GOT3 (cell line): ENCODE measurements around the gene DDR2.
A peak's percentile ranks its signal among the peaks of the same experiment; 100 is the strongest.

Experiments used
- DNase-seq: peaks from one replicate; lab custom pipeline; 2025; ENCODE audit warnings: mixed read lengths; lab: John Stamatoyannopoulos, UW

Gene DDR2

DNA sequence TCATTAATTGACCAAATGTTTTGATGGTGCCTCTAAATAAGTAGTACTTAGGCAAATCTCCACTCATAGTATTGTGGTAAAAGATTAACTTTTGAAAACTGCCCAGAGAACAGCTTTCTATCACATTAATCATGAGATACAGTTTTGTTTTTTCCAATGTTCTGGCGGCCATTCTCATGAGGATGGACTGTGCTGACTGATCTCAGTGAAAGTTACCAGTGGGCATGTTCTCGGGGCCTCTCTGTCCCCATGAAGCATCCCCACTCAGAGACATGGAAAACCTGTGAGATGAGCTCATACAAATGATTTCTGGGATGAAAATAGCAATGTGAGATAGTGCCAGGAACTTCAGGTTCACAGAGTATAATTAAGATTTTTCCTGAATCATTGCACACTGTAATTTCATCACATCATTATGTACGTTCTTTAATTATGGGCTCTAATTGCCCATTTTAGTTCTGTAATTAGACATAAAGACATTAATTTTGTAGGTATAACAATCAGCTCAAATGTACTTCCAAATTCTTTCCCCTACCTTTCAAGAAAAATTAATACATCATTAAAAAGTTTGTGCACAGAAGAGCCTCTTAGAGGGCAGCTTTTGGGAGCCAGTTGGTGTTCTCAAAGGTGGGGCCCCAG is 40.5 kb downstream of the DDR2 start:
- no peak for DNase-seq

- no peak for DNase-seq
Measured at GRCh38 chr1:162674034-162674608, 41.9 kb downstream of the DDR2 start.

GRCh38 chr1:162676087-162676486 is 43.8 kb downstream of the DDR2 start:
- DNase-seq: no peak

DNA sequence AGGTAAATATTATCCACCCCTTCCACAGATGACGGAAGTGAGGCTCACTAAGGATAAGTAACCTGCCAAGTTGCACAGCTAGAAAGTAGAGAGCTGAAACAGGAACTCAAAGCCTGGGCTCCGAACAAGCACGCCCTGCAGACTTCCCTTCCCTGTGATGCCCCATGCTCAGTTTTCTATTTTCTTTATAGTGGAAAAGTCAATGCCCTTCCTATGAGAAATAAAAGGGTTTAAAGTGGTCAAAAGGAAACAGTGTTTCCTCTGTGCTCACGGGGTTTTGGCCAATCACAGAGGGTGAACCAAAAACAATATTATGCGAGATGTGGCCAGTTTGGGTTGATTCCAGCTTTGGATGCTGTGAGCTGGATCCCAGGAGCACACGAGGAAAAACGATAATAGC is 44.5 kb downstream of the DDR2 start:
- no peak for DNase-seq

- DNase-seq: no peak
Measured at GRCh38 chr1:162677607-162678371, 45.5 kb downstream of the DDR2 start.

DNA sequence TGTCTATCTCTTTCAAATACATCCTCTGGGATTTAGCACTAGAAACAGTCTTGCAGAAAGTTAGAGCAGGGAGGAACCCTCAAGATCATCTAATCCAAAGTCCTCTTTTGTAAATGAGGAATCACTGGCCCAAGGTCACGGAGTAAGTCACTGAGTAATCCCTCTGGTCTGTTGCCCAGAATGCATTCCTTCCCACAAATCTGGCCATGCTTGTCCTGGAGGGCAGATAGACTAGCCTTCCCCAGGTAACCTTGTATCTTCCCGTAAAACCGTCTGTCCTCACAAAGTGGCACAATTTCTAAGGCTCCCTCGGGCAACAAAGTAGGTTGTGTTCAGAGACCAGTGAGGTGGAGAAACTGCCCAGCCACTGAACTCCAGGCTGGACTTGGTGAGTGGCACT is 46.2 kb downstream of the DDR2 start:
- DNase-seq: no peak

DNA sequence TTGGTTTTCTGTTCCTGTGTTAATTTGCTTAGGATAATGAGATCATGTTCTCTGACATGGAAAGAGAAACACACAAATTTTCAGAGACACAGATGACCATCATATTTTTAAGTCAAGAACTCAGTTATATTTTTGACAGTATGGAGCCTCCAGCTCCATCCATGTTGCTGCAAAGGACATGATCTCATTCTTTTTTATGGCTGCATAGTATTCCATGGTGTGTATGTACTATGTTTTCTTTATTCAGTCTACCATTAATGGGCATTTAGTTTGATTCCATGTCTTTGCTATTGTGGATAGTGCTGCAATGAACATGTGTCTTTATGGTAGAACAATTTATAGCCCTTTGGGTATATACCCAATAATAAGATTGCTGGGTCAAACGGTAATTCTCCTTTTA is 47.0 kb downstream of the DDR2 start:
- DNase-seq: no peak

DNA sequence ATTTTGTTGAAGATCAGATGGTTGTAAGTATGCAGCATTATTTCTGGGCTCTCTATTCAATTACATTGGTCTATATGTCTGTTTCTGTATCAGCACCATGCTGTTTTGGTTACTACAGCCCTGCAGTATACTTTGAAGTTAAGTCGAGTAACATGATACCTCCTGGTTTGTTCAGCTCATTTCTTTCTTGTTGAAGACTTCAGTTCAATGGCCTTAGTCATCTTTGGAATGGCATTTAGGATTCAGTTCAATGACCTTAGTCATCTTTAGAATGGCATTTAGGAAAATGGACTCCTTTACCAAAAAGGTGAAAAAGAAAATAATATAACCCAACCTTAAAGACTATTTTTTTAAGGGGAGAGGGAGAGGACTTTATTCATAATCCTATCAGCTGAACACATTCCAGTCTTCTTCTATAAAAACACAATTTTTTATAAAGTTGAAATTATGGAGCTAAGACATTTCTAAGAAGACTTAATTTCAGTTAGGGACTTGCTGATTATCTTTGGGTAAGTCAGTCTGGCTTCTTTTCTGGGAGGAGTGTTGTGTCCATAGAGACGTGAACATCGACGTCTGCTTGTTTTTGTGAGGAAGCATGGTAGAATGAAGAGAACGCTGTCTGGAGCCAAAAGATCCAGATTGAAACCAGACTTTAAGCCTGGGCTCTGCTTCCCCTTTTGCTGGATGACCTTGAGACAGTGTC is 48.3 kb downstream of the DDR2 start:
- no peak for DNase-seq

- no peak for DNase-seq
Measured at GRCh38 chr1:162681122-162681436, 48.8 kb downstream of the DDR2 start.

GRCh38 chr1:162682013-162682419 is 49.8 kb downstream of the DDR2 start:
- DNase-seq: no peak

GRCh38 chr1:162687870-162688269 is 55.6 kb downstream of the DDR2 start:
- DNase-seq: no peak

GRCh38 chr1:162688521-162688920 is 56.3 kb downstream of the DDR2 start:
- no peak for DNase-seq

GRCh38 chr1:162688931-162689330 is 56.7 kb downstream of the DDR2 start:
- DNase-seq: no peak

GRCh38 chr1:162689745-162690671 is 57.7 kb downstream of the DDR2 start:
- no peak for DNase-seq

GRCh38 chr1:162690672-162691434 is 58.6 kb downstream of the DDR2 start:
- peak; percentile 40 for DNase-seq

DNA sequence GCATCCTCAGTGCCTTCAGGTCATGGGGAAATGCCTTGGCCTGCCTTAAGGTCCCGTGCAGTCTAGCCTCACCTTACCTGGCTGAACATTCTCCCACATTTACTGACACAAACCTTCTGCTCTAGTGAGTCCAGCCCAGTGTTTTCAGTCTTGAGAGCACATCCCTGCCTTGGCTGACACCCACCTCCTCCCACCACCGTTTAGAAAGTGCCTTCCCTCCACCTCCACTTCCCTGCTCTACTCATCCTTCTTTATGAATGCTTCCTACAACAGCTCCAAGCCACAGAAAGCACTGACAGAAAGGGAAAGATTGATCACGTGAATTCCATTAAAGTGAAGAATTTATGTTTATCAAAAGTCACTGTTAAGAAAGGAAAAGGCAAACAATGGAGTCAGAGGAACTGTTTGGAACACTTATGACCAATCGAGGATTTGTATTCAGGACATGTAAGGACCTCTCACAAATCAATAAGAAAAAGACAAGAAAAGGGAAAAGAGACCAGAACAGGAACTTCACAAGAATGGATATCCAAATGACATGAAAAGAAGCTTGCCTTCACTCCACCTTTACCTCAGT is 59.8 kb downstream of the DDR2 start:
- DNase-seq: no peak

- DNase-seq: no peak
Measured at GRCh38 chr1:162694911-162695310, 62.6 kb downstream of the DDR2 start.

- no peak for DNase-seq
Measured at GRCh38 chr1:162695687-162696086, 63.4 kb downstream of the DDR2 start.

GRCh38 chr1:162696286-162696862 is 64.1 kb downstream of the DDR2 start:
- no peak for DNase-seq

DNA sequence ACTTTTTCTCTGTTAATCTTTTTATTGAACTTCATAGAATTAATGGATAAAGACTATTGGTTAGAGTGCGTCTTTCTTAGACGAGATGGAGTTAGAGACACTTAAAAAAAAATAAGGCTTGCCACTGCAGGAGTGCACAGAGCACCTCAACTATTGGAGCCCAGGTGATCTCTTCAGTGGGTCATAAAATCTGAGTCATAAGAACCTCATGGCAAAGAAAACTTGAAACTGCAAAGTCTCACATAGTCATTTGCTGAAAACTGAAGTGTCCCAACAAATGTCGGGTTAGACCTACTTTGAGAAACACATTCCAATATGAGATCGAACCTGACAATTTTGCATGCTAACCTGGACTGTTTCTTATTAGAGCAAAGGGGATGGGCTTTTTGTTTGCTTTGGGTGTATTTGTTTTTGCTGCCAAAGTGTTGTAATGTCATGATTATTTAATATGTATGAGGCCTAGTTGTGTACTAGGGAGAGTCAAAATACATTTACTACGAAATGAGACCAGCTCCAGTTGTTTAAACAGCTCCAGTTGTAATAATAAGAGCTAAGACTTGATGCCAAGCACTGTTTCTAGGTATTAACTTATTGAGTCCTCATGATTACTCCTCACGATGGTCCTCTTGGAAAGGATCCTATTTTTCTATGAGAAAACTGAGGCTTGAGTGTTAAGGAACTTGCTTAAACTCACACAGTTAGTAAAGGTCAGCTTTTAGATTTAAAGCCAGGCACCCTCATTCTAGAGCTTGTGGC is 65.1 kb downstream of the DDR2 start:
- no peak for DNase-seq
